Measurements from ENCODE around the gene PRKCH. TPM values are rescaled to one million over a fixed set of nuclear protein-coding genes. Genes with fewer than 3 reads are reported as not detected.

The PRKCH gene
- total RNA-seq, 6 experiments from 2014 or later = 5.0 to 12.1 (median 8.8) TPM

DNA sequence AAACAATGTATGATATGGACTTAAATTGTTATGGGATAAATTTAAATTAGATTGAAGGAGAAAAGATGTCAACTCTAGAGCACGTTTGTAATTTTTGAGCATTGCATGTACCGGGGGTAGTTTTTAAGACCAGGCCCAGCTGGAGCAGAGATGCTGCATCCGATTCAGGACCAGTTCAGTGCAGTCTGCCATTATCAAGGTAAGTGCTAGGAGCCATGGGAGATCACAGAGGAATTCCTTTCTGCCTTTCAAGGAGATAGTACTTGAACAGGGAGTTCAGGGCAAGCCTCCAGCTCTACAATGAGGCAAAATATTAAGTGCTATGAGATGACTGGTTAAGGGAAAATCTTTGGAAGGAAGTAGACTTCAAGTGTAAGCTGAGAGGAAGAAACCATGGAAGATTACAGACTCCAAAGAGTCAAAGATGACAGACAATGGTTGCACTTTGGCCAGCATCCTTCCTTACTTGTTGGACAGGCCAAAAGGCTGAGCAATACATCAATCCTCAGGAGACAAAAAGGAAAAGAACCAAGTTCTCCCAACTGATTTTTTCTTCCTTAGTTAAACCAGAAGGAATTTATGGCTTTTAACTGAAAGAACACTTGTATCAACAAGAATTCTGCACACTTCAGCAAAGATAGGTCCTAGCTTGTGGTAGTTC lies 260.7 kb downstream of the PRKCH start:
- 69% methylated on average over 3 of the region's 3 CpGs for WGBS (ENCODE audit: insufficient coverage, low coverage, low lambda C conversion rate, missing lambda C conversion rate)
- H3K36me3 ChIP-seq = no peaks in the 10 kb centered on the region
- no peak for DNase-seq
- H3K27ac ChIP-seq = no peak overlapping the region
- intact Hi-C loops (cut with DNase I) = no loop called here
- TF ChIP-seq, protein P1, sequence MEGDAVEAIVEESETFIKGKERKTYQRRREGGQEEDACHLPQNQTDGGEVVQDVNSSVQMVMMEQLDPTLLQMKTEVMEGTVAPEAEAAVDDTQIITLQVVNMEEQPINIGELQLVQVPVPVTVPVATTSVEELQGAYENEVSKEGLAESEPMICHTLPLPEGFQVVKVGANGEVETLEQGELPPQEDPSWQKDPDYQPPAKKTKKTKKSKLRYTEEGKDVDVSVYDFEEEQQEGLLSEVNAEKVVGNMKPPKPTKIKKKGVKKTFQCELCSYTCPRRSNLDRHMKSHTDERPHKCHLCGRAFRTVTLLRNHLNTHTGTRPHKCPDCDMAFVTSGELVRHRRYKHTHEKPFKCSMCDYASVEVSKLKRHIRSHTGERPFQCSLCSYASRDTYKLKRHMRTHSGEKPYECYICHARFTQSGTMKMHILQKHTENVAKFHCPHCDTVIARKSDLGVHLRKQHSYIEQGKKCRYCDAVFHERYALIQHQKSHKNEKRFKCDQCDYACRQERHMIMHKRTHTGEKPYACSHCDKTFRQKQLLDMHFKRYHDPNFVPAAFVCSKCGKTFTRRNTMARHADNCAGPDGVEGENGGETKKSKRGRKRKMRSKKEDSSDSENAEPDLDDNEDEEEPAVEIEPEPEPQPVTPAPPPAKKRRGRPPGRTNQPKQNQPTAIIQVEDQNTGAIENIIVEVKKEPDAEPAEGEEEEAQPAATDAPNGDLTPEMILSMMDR (IDR thresholded peaks at IDR 0.05) = no peak
- TF ChIP-seq POLR2A (IDR thresholded peaks at IDR 0.05) = no peak
- no peaks in the 10 kb centered on the region for H3K27me3 ChIP-seq
- peak; percentile 43 to 71 (median 56) for ATAC-seq
- H3K4me1 ChIP-seq = peaks cover 0 to 3% (median 0%) of the 10 kb centered on the region in 4 donors
- no peak overlapping the region for H3K4me3 ChIP-seq
- H3K9me3 ChIP-seq = no peaks in the 10 kb centered on the region

DNA sequence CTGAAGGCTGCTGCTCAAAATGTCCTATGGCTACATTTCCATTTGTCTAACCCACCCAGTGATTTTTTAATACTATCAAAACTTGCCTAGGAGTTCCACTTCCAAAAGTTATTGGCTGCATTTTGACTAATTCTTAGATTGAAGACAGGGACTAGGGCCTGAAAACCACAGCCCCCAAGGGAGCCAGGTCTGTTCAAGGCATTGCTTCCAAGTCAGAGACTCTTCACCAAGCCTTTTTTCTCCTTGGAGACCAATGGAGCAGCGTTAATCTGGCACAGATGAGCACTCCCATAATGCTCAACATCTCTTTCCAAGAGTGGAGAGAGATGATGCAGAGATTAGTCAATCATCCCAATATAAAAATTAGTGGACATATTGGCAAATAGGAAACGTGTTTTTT lies 261.4 kb downstream of the PRKCH start:
- H3K4me1 ChIP-seq = peaks cover 0 to 3% (median 0%) of the 10 kb centered on the region in 4 donors
- H3K36me3 ChIP-seq = no peaks in the 10 kb centered on the region
- no peaks in the 10 kb centered on the region for H3K9me3 ChIP-seq
- H3K4me3 ChIP-seq = no peak overlapping the region
- DNase-seq = no peak
- no peaks in the 10 kb centered on the region for H3K27me3 ChIP-seq
- no peak for ATAC-seq
- no peak for TF ChIP-seq POLR2A (IDR thresholded peaks at IDR 0.05)
- TF ChIP-seq, protein P1 (IDR thresholded peaks at IDR 0.05) = no peak
- H3K27ac ChIP-seq = no peak overlapping the region
- 70% methylated on average over 2 of the region's 2 CpGs for WGBS (ENCODE audit: insufficient coverage, low coverage, low lambda C conversion rate, missing lambda C conversion rate)
- intact Hi-C loops (cut with DNase I) = no loop called here

DNA sequence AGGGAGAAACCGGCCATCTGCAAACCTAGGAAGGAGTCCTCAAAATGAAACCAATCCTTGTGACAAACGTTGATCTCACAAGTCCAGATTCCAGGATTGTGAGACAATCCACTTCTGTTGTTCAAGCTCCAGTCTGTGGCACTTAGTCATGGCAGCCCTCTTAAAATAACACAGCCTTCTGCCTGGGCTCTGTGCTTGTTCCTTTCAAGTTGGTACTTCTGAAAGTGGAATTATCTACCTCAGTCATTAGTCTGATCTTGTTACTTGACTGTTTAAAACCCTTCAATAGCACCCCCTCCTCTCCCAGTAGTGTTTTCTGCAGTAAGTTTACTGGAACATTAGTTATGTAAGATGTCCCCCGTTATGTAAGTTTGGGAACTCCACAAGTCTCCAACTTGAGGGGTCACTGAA lies 263.0 kb downstream of the PRKCH start:
- H3K4me1 ChIP-seq = peaks cover 0 to 12% (median 4%) of the 10 kb centered on the region in 4 donors
- H3K4me3 ChIP-seq = no peak overlapping the region
- no peak for DNase-seq
- intact Hi-C loops (cut with DNase I) = no loop called here
- H3K9me3 ChIP-seq = no peaks in the 10 kb centered on the region
- no peaks in the 10 kb centered on the region for H3K36me3 ChIP-seq
- no peaks in the 10 kb centered on the region for H3K27me3 ChIP-seq
- no peak overlapping the region for H3K27ac ChIP-seq
- TF ChIP-seq POLR2A (IDR thresholded peaks at IDR 0.05) = no peak
- TF ChIP-seq, protein P1 (IDR thresholded peaks at IDR 0.05) = no peak
- 77% methylated on average over 3 of the region's 3 CpGs for WGBS (ENCODE audit: insufficient coverage, low coverage, low lambda C conversion rate, missing lambda C conversion rate)
- no peak for ATAC-seq

DNA sequence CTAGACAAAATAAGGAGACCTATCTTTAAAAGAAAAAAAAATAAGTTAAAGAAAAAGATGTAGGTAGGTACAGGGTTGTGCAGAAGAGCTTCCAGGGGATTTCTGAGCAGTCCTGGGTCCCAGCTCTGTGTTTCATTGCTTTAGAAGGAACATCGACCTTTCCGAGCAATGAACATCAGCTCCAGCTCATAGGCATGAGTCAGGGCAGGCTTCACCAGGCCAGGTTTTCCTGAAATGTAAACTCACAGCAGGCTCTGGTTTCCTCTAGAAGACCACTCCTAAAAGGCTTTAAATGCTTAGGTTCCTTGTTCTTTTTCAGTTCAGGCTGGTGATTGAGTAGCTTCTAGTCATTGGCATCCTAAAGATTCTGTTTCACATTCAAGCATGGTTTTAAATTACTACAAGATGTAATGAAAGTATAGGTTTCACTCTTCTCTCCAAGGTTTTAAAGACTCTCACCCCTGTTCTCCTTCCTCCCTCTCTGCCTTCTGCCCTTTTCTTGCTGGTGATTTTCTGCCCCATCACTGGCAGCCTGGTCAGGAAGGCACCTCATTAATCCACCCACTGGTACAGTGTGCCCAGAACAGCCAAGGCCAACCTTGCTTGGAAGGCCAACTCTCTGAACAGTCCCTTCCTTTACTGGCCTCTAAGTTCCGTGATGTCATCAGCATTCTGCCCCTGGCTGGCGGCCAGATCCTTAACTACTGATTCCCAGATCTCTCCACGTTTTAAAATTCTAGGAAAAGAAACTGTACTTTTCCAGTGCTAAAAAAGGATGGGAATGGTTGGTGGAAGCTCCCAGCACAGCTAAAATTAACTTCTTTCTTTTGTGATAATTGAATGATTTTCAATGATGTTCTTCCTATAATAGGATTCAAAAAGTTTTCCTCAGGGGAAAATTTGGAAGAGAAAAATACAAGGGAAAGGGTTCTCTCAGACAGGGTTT lies 264.5 kb downstream of the PRKCH start:
- Histone ChIP-seq H3K27me3 (no peaks in the 10 kb centered on the region), H3K4me3 (no peak overlapping the region), H3K36me3 (no peaks in the 10 kb centered on the region), H3K27ac (peak overlapping the region in 2 of 3 donors; percentile 10 to 77), H3K4me1 (peaks cover 0 to 12% (median 4%) of the 10 kb centered on the region in 4 donors), H3K9me3 (no peaks in the 10 kb centered on the region)
- WGBS (ENCODE audit: insufficient coverage, low coverage, low lambda C conversion rate, missing lambda C conversion rate) = 48% methylated on average over 4 of the region's 5 CpGs
- DNase-seq (peak in 2 of 3 donors; percentile 60 to 66), ATAC-seq (peak; percentile 51 to 65 (median 60))
- TF ChIP-seq POLR2A (IDR thresholded peaks at IDR 0.05) = no peak
- TF ChIP-seq, protein P1 (IDR thresholded peaks at IDR 0.05) = no peak
- intact Hi-C loops (cut with DNase I) = no loop called here
